ENCODE measurements around the gene BRD1. TPM values are rescaled to one million over a fixed set of nuclear protein-coding genes. Genes with fewer than 3 reads are reported as not detected.

BRD1 gene
- total RNA-seq, 1 experiment from 2014 or later = 31.3 TPM

GRCh38 chr22:49724893-49725489, 102.7 kb downstream of the BRD1 start:
- Histone ChIP-seq H3K79me2 (ENCODE audit: insufficient read depth, low read length) (no peaks in the 10 kb centered on the region), H3K4me3 (replicated peaks in 1 of 2; ENCODE audit: low read depth in 1 of 2, low read length in 2 of 2) (no peak overlapping the region), H2AFZ (ENCODE audit: low read depth, low read length, poor library complexity, severe bottlenecking) (no peak overlapping the region), H3K4me1 (ENCODE audit: control insufficient read depth in 1 of 2, insufficient read depth in 2 of 2, low read length in 2 of 2) (no peaks in the 10 kb centered on the region), H3K36me3 (ENCODE audit: control insufficient read depth in 1 of 2, insufficient read depth in 2 of 2, low read length in 2 of 2) (no peaks in the 10 kb centered on the region), H3K4me2 (ENCODE audit: low read length) (peak overlapping the region; percentile 32; the same call in 1 of the 2 replicates), H3K9me2 (ENCODE audit: insufficient read depth) (no peaks in the 10 kb centered on the region), H3K9me3 (ENCODE audit: control insufficient read depth in 1 of 2, insufficient read depth in 1 of 2, low read depth in 1 of 2, low read length in 2 of 2) (no peaks in the 10 kb centered on the region), H3K9ac (ENCODE audit: low read length) (no peak overlapping the region), H3K27me3 (ENCODE audit: insufficient read depth, low read length) (peaks cover 59% of the 10 kb centered on the region), H3K27ac (ENCODE audit: low read depth, low read length) (no peak overlapping the region), H4K20me1 (ENCODE audit: insufficient read depth) (no peaks in the 10 kb centered on the region)
- TF ChIP-seq RAD21 (IDR thresholded peaks at IDR 0.05; ENCODE audit: low read depth) (peak; percentile 80), JUND (IDR thresholded peaks at IDR 0.05) (no peak)
- TF ChIP-seq, protein P1, sequence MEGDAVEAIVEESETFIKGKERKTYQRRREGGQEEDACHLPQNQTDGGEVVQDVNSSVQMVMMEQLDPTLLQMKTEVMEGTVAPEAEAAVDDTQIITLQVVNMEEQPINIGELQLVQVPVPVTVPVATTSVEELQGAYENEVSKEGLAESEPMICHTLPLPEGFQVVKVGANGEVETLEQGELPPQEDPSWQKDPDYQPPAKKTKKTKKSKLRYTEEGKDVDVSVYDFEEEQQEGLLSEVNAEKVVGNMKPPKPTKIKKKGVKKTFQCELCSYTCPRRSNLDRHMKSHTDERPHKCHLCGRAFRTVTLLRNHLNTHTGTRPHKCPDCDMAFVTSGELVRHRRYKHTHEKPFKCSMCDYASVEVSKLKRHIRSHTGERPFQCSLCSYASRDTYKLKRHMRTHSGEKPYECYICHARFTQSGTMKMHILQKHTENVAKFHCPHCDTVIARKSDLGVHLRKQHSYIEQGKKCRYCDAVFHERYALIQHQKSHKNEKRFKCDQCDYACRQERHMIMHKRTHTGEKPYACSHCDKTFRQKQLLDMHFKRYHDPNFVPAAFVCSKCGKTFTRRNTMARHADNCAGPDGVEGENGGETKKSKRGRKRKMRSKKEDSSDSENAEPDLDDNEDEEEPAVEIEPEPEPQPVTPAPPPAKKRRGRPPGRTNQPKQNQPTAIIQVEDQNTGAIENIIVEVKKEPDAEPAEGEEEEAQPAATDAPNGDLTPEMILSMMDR (IDR thresholded peaks at IDR 0.05 in 2 of 3, conservative IDR thresholded peaks at IDR 0.05 in 1 of 3; ENCODE audit: borderline replicate concordance in 1 of 3, insufficient read depth in 1 of 3, low read depth in 2 of 3, low read length in 2 of 3) = peak; percentile 29 to 78 (median 66); a peak in 4 of 6 replicates
- intact Hi-C loops (cut with micrococcal nuclease) = loop anchor here (5.0 kb wide), 1 partner anchor 408 kb away; no protein-coding TSS in a partner anchor
- ChIA-PET RAD21 (ENCODE audit: low non-redundant PET in 1 of 2, low total read pairs in 2 of 2, uncharacterized antibody in 2 of 2, unreplicated experiment in 2 of 2) (interaction anchor here (0.5 to 0.9 kb wide), 2 partner anchors 320 to 771 kb away, joined by 3 to 4 read pairs; no protein-coding TSS in a partner anchor), CTCF (interaction anchor here (1.0 kb wide), 2 partner anchors 288 to 942 kb away, joined by 3 to 5 read pairs; no protein-coding TSS in a partner anchor), POLR2A (no interaction called here)
- DNase-seq (ENCODE audit: low read depth, low spot score) (peak; percentile 10), ATAC-seq (peak; percentile 99)
- BruUV-seq (replicated peaks) = no TSS peak

DNA sequence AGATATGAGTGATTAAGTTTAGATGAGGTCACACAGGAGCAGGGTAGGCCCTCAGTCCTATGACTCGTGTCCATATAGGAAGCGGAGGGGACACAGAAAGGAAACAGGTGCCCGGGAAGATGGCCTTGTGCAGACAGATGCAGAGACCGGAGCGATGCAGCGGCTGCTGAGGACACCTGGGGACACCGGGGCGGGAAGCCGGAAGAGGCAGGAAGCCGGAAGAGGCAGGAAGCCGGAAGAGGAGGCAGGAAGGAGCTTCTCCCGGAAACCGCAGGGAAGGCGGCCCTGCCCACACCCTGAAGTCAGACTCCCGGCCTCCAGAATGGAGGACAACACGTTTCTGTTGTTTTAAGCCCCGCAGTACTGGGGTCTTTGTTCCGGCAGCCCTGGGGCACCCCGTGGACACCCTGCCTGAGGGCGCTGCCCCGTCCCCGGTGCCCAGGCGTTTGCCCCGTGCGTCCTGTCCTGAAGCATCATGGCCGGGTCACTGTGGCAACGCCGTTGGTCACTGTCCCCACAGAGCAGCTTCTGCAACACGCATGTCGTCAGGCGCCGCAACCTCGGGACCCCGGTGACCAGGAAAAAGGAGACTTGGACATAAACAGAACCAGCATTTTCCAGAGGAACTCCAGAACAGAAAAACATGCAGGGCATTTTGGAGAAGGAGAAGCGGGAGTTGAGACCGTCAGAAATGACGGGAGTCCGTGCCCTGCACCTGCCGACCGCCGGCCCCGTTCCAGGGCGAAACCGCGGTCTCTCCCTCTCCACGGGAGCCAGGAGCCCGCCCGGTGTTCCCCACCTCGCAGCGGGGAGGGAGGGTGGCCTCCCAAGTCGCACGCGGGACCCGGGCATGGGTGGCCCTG, 103.4 kb downstream of the BRD1 start:
- Histone ChIP-seq H3K9me2 (ENCODE audit: insufficient read depth) (no peaks in the 10 kb centered on the region), H3K36me3 (ENCODE audit: control insufficient read depth in 1 of 2, insufficient read depth in 2 of 2, low read length in 2 of 2) (no peaks in the 10 kb centered on the region), H2AFZ (ENCODE audit: low read depth, low read length, poor library complexity, severe bottlenecking) (no peak overlapping the region), H3K27ac (ENCODE audit: low read depth, low read length) (no peak overlapping the region), H3K4me2 (ENCODE audit: low read length) (no peak overlapping the region), H3K27me3 (ENCODE audit: insufficient read depth, low read length) (peaks cover 59% of the 10 kb centered on the region), H3K9ac (ENCODE audit: low read length) (no peak overlapping the region), H3K4me1 (ENCODE audit: control insufficient read depth in 1 of 2, insufficient read depth in 2 of 2, low read length in 2 of 2) (no peaks in the 10 kb centered on the region), H3K79me2 (ENCODE audit: insufficient read depth, low read length) (no peaks in the 10 kb centered on the region), H3K9me3 (ENCODE audit: control insufficient read depth in 1 of 2, insufficient read depth in 1 of 2, low read depth in 1 of 2, low read length in 2 of 2) (no peaks in the 10 kb centered on the region), H4K20me1 (ENCODE audit: insufficient read depth) (no peaks in the 10 kb centered on the region), H3K4me3 (replicated peaks in 1 of 2; ENCODE audit: low read depth in 1 of 2, low read length in 2 of 2) (no peak overlapping the region)
- no peak for TF ChIP-seq POLR2AphosphoS5 (IDR thresholded peaks at IDR 0.05; ENCODE audit: low read depth, low read length)
- TF ChIP-seq SP1 (IDR thresholded peaks at IDR 0.05; ENCODE audit: low read depth) = no peak
- TF ChIP-seq, protein P2, sequence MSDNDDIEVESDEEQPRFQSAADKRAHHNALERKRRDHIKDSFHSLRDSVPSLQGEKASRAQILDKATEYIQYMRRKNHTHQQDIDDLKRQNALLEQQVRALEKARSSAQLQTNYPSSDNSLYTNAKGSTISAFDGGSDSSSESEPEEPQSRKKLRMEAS (IDR thresholded peaks at IDR 0.05) = no peak
- no peak for TF ChIP-seq YY1 (IDR thresholded peaks at IDR 0.05; ENCODE audit: extremely low read depth, insufficient replicate concordance, low read depth, low read length)
- TF ChIP-seq POLR2A (IDR thresholded peaks at IDR 0.05; ENCODE audit: borderline replicate concordance, extremely low read depth, insufficient read depth, insufficient read length) = no peak
- no peak for TF ChIP-seq FOSL1 (IDR thresholded peaks at IDR 0.05; ENCODE audit: low read depth)
- TF ChIP-seq, protein P1 (IDR thresholded peaks at IDR 0.05 in 2 of 3, conservative IDR thresholded peaks at IDR 0.05 in 1 of 3; ENCODE audit: borderline replicate concordance in 1 of 3, insufficient read depth in 1 of 3, low read depth in 2 of 3, low read length in 2 of 3) = no peak
- no peak for TF ChIP-seq EGR1 (IDR thresholded peaks at IDR 0.05; ENCODE audit: low read depth)
- TF ChIP-seq TCF7L2 (IDR thresholded peaks at IDR 0.05; ENCODE audit: borderline replicate concordance, extremely low read depth, insufficient read depth, insufficient read length) = no peak
- TF ChIP-seq EZH2 (IDR thresholded peaks at IDR 0.05) = no peak
- TF ChIP-seq JUND (IDR thresholded peaks at IDR 0.05) = no peak
- POLR2A ChIA-PET = no interaction called here
- CTCF ChIA-PET = interaction anchor here (1.0 kb wide), 1 partner anchor 941 kb away, joined by 3 read pairs; no protein-coding TSS in a partner anchor
- ATAC-seq (no peak; the same call in 1 of the 2 replicates), DNase-seq (ENCODE audit: low read depth, low spot score) (no peak)
- intact Hi-C loops (cut with micrococcal nuclease) = no loop called here
- RAD21 ChIA-PET (ENCODE audit: low non-redundant PET in 1 of 2, low total read pairs in 2 of 2, uncharacterized antibody in 2 of 2, unreplicated experiment in 2 of 2) = interaction anchor here in 1 of 2 experiments (0.5 kb wide), 1 partner anchor 771 kb away, joined by 4 read pairs; no protein-coding TSS in a partner anchor
- BruUV-seq (replicated peaks) = no TSS peak
